GM19043 (cell line): ENCODE results near the gene TADA1.
"Not testable (repeated sequence)": the region's sequence is repeated elsewhere in the genome, so short reads cannot be mapped to it uniquely, and the experiment has no call there.

Experiments used
- ATAC-seq: cut with Tn5 transposase; IDR thresholded peaks from one replicate; pipeline ENCODE4 v1.9.1; 2021; ENCODE audit warnings: low read depth; ENCODE audit not compliant: unreplicated experiment

Gene TADA1

DNA sequence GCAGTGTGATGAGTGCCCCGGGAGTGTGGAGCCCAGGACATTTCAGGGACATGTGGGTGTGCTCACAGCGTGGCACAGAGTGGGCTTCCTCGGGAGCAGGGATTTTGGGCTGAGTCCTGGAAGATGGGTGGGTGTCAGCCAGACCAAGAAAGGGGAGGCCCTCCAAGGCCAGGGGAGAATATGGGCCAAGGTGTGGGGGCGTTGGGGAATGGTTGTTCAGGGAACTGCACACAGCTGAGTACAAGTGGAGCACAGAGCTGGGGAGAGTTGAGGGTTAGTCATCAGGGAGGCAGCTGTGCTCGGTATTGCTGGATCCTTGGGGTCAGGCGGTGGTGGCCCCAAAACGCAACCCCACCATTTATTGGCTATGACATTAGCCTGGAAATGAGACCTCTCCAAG, 31.3 kb downstream of the TADA1 start:
- no peak for ATAC-seq

DNA sequence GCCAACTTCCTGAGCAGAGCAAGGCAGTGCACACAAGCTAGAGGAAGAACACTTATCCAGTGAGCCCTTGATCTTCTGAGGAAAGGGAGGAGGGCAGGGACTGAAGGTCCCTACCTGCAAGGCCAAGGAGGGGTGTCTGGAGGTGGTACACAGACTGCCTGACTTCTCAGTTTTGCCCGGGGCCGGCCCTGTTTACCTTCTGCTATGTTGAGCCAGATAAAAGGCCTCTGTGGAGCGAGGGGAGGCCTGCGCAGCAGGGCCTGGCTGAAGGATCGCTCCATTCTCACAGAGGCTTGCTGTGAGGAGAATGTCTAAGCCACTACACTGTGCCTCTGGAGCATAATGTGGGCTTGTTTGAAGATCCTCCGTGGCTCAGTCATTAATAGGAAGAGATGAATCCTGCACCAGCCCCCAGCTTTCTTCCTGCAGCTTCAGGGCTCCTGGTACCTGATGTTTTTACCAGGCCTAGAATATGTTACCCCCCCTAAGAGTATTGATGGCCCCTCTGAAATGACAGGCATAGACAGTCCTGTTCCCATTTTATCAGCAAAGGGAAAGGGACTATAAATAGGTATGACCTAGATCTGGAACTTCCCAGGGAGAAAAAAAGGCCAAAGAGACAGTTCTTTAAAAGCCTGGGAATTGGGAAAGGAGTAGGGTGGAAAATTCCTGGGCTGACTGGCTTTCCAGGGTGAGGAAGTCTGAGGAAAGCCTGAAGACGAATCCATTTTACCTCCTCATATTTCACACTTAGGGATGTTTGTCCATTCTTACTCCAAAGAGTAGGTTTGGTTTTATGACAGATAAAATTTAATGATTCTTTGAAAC, 32.1 kb downstream of the TADA1 start:
- ATAC-seq, result no peak

DNA sequence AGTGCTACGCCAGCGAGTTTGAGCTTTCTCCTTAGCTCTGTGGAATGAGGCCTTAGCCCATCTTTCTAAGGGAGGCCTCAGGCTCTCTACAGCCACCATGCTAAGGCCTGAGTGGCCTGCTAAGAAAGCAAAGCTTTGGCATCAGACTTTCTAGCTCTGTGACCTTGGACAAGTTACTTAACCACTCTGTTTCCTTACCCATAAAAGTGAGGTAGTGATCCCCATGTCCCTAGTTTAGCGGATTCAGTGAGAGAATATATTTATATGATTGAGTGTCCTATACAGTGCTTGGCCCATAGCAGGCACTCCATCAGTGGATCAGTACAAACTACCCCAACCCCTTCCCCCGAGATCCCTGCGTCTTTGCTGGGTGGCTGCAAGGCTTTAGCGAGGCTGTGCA, 32.7 kb downstream of the TADA1 start:
- ATAC-seq, result no peak

DNA sequence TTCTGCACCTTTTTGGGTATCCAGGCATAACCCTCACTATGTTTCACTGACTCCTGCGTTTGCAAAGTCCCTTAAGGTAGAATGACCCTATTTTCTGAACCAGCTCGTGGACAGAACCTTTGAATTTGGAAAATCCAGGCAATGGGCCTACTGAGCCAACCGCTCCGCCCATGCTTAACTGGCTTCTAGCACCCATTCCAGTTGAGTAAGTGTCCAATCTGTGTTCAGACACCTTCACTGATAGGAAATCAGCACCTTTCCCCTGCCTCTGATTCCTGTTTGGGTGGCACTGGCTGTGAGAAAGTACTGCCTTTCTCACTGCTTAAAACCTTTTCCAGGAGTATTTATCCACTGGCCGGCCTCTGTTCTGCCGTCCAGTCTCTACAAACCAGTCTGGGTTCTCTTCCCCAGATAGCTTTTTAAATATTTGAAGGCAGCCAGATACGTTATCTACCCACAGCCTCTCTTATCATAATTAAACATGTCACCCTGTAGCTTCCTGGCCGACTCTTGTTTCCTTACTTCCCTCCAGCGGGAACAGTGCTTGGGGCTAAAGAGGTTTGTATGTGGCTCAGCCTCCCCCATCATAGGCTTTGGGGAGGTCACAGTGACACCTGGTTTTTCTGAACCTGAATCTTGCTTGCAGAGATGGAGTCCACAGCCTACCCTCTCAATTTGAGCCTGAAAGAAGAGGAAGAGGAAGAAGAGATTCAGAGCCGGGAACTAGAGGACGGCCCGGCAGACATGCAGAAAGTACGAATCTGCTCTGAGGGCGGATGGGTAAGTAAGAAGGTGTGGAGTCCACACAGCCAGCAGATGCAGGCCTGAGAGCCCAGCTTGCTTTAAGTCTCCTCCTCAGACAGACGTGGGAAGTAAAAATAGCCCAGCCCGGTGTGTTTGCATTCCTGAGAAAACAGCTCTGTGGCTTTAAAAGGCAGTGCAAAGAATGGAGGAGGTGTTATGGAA, 35.5 kb downstream of the TADA1 start:
- ATAC-seq, result no peak

DNA sequence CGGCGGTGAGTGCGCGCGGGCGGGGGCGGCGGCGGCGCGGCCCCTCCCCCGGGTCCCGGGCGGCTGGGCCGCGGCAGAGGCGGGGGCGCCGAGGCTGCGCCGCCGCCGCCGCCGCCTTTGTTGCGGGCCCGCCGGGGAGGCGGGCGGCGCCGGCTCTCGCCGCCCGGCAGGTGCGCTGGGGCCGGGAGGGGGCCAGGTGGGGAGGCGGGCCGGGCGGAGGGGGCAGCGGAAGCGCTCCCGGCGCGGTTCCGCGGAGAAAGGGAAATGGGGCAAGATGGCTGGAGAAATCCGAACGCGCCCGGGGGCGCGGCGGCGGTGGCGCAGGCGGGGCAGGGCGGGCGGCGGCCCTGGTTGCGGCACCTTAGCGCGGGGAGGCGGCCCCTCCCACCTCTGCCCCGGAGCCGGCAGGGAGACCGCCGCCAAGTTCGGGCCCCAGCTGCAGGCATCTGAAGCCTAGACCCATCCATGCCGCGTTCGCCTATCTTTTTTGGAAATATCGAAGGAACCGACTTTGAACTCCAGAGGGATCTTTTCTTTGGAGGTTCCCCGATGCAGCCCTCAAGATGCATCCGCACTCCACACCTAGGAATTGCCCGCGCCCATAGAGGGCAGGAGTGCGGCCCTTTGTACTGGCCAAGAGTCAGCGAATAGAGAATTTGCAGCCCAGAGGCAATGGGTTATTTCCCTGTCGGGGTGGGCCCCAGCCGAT, 36.3 kb downstream of the TADA1 start:
- peak; percentile 20 for ATAC-seq

DNA sequence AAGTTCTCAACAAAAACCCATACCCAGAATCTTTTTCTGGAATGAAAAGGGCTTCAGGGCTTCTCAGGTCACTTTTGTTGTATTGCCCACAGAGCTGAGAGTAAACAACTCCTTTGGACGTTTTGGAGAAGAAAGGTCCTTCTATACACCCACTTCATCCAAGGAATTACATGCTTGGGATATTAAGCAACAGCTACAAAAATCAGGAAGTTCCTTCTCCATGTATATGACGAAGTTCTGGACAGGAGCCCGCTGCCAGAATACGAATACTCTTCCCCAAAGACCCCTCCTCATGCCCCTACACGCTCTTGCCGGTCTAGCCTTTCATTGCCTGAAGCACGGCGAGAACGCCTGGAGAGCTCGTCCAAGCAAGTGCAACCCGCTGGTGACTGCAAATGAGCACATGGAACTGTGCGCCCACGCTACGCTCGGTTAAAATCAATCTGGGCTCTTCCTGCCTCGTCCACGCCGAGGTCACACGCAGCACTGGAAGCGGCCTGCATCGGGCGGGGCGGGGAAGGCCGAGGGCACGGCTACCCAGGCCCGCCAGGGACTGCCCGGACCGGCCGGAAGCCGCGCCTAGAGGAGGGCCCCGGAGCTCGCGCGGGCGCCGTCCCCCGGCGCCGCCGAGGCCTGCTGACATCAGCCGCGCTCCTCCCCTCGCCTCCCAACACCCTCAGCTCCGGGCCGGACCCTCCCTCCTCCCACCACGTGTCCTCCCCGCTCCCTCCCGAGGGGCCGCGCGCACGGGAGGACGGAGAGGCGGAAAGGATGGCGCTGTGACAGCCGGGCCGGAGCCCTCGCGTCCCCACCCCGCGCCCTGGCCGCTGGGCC, 37.1 kb downstream of the TADA1 start, which contains the start of gene POGK:
Gene POGK, plus strand, starts transcription at position 710 of the 834 bp plus-strand sequence. CDS start 1,482 bp downstream, outside the sequence.
- peak; percentile 96 for ATAC-seq

DNA sequence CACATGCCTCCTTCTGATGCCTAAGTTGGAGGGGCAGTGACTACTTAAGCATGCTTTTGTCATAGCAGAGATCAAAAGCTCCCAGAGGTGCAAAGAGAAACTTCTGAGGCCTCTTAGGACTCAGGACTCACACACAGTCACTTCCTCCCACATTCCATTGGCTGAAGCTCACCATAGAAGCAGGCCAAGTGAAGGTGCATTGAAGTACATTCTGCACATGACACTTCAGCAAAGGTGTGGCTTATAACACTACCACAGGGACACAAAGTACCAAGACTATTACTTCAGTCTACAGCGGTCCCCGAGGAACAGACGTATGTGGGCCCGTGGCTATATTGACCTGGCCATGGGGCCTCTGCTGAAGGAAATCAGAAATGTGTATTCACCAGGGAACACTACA, 39.3 kb downstream of the TADA1 start:
- ATAC-seq, result no peak

DNA sequence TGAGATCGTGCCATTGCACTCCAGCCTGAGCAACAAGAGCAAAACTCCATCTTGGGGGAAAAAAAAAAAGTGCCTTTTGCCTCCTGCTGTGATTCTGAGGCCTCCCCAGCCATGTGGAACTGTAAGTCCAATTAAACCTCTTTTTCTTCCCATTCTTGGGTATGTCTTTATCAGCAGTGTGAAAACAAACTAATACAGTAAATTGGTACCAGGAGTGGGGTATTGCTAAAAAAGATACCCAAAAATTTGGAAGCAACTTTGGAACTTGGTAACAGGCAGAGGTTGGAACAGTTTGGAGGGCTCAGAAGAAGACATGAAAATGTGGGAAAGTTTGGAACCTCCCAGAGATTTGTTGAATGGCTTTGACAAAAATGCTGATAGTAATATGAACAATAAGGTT, 46.3 kb downstream of the TADA1 start:
- ATAC-seq, result not testable (repeated sequence)

DNA sequence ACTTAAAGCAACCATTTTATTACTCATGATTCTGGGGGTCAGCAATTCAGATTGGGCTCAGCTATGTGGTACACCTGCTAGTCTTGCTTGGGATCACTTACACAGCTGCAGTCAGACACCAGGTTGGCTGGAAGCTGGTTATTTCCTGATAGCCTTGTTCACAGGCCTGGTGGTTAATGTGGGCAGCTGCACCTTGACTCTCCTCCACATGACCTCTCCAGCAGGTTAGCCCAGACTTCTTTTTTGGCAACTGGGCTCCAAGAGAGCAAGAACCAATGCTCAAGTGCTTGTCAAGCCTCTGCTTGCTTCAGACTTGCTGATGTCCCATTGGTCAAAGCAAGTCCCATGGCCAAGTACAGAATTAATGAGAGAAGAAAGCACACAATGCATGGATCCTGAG, 48.6 kb downstream of the TADA1 start:
- ATAC-seq, result no peak

DNA sequence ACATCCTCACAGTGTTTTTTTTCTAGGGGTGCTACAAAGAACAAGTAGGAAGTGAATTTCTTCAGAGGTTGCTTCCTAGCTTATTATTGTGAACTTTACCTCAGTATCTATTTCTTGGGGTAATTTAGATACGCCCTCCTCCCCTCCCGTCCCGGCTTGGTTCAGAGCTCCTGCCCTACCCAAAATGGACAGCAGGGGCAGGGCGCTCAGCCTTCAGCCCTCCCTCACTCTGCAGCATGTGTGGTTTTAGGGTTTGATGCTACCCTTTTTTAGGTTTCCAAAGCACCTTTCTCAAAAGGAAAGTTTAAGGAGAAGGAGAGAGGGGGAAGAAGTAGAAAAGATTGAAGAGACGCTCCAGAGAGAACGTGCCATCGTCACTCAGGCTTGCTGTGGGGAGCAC, 53.7 kb downstream of the TADA1 start:
- no peak for ATAC-seq

DNA sequence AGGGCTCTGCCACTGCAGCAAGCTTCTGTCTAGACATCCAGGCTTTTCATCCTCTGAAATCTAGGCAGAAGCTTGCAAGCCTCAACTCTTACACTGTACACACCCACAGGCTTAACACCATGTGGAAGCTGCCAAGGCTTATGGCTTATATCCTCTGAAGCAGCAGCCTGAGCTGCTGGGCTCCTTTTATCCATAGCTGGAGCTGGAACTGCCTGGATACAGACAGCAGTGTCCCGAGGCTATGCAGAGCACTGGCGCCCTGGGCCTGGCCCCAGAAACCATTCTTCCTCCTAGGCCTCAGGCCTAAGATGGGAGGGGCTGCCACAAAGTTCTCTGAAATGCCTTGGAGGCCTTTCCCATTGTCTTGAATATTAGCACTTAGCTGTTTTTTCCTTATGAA, 56.1 kb downstream of the TADA1 start:
- ATAC-seq, result no peak

DNA sequence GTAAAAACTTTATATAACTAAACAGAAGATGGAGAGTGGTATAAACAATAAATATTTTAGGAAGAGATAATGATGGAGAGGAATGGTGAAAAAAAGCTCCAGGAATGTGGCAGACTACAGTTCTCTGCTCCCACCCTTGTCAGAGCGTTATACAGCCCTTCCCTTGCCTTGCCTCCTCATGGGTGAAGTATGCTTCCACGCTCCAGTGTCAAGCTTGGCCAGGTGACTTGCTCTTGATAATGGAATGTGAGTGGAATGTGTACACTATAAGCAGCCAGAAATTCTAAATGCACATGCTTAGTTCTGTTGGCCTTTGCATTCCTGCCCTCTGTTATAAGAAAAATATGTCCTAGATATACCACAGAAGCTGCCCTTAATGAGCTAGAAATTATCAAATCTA, 61.5 kb downstream of the TADA1 start:
- no peak for ATAC-seq

DNA sequence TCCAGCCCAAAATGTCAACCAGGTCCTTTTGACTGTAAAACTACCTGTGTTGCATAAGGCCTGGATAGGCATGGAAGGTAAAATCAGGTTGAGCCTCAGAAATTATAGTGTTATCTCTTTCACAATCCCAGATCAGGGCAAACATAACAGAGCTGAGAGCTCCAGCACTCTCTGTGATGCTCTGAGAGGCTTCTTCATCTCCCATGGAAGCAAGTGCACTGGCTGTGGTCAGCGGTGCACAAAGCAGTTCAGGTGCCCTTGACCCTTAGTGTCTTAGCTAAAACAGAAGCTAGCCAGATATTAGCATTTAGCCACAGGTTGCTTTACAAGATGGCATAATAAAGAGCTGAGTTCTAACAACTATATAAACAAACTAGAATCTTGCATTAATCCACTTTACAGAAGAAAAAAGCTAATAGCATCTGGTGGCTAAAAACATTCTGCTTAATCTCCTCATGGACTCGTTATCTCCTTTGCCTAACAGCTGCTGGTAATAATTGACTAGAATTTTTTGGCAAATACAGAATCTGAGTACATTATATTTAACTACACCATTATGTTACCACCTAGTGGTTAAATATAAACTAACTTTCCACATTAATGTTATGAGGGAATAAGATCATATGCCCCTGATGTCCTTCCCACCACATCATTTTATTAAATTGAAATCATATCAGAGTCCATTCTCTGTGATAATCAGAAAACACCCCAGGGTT, 62.4 kb downstream of the TADA1 start:
- no peak for ATAC-seq

DNA sequence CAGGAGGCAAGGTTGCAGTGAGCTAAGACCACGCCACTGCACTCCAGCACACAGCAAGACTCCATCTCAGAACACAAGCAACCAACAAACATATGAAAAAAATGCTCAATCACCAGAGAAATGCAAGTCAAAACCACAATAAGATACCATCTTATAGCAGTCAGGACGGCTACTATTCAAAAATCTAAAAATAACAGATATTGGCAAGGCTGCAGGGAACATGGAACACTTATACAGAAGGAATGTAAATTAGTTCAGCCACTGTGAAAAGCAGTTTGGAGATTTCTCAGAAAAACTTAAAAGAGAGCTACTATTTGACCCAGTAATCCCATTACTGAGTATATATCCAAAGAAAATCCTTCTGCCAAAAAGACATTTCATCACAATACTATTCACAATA, 64.4 kb downstream of the TADA1 start:
- ATAC-seq, result no peak

DNA sequence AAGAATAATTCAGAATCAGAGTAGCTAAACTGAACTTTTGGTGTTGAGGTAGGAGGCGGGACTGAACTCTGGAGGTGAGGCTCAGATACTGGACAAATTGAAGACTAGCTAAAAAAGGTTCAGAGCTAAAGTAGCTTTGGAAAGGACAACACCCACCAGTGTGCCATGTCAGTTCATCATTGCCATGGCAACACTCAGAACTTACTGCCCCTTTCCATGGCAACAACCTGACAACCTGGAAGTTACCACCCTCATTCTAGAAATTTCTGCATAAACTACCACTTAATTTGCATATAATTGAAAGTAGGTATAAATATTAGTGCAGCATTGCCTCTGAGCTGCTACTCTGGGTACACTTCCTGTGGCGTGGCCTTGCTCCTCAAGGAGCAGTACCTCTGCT, 67.1 kb downstream of the TADA1 start:
- no peak for ATAC-seq
